PC-3 (cell line): ENCODE results near the gene BCCIP. TPM values are rescaled to one million over a fixed set of nuclear protein-coding genes. Genes with fewer than 3 reads are reported as not detected.

Source experiments
- ATAC-seq: fragments of 200-7000 bp; cut with Tn5 transposase; 2 replicates; pipeline ENCODE4 v1.9.1; 2020; ENCODE audit warnings: mild to moderate bottlenecking, moderate library complexity
- BruUV-seq: library from RNA; stranded (reverse); fragments of 400-500 nt; replicated peaks from 2 replicates; lab custom pipeline; 2021; lab: Mats Ljungman, UMichigan
- CTCF ChIA-PET: fragments of 300-600 bp; sonication (Branson Sonifier 250); formaldehyde crosslinking; loops from one replicate; lab custom pipeline; 2022; ENCODE audit warnings: antibody characterized with exemption; lab: Charles Lee
- POLR2A ChIA-PET: fragments of 300-600 bp; sonication (Branson Sonifier 250); formaldehyde crosslinking; loops from one replicate; lab custom pipeline; 2022; ENCODE audit warnings: antibody characterized with exemption; ENCODE audit not compliant: unreplicated experiment; lab: Charles Lee
- DNase-seq: peaks from one replicate; pipeline ENCODE4 v3.0.0-alpha.2; 2015
- H2AFZ ChIP-seq: fragments of 300-600 bp; sonication (generic); 2 replicates; pipeline ENCODE4 v1.6.0; 2016; ENCODE audit warnings: antibody characterized with exemption, low read length
- H3F3A ChIP-seq: fragments of 300-600 bp; sonication (generic); one replicate; pipeline ENCODE4 v1.6.0; 2017; ENCODE audit warnings: antibody characterized with exemption, low read length, control low read depth, mild to moderate bottlenecking; ENCODE audit not compliant: unreplicated experiment
- H3K27ac ChIP-seq: fragments of 300-600 bp; sonication (generic); 2 replicates; pipeline ENCODE4 v1.5.1; 2016; ENCODE audit warnings: mild to moderate bottlenecking, low read length
- H3K27me3 ChIP-seq: fragments of 300-600 bp; sonication (generic); 2 replicates; pipeline ENCODE4 v1.6.1; 2016; ENCODE audit warnings: low read length, mixed read lengths
- H3K36me3 ChIP-seq: fragments of 300-600 bp; sonication (generic); 2 replicates; pipeline ENCODE4 v1.6.1; 2016; ENCODE audit warnings: low read depth, mixed run types, low read length, mixed read lengths
- H3K4me1 ChIP-seq: fragments of 300-600 bp; sonication (generic); 2 replicates; pipeline ENCODE4 v1.5.1; 2016; ENCODE audit warnings: low read length; ENCODE audit not compliant: insufficient read depth
- H3K4me2 ChIP-seq: fragments of 300-600 bp; sonication (generic); 2 replicates; pipeline ENCODE4 v1.6.0; 2016; ENCODE audit warnings: low read length
- H3K4me3 ChIP-seq: fragments of 300-600 bp; sonication (generic); 2 replicates; pipeline ENCODE4 v1.5.1; 2016; ENCODE audit warnings: mild to moderate bottlenecking, low read length, mixed read lengths
- H3K79me2 ChIP-seq: fragments of 300-600 bp; sonication (generic); 2 replicates; pipeline ENCODE4 v1.6.1; 2017; ENCODE audit warnings: low read length, mixed read lengths
- H3K9ac ChIP-seq: fragments of 300-600 bp; sonication (generic); 2 replicates; pipeline ENCODE4 v1.6.0; 2016; ENCODE audit warnings: mild to moderate bottlenecking, low read length
- H3K9me2 ChIP-seq: fragments of 300-600 bp; sonication (generic); replicated peaks from 2 replicates; pipeline ENCODE4 v1.6.1; 2016; ENCODE audit warnings: mixed run types, low read length, mixed read lengths
- H3K9me3 ChIP-seq: fragments of 300-600 bp; sonication (generic); 2 replicates; pipeline ENCODE4 v1.6.1; 2016; ENCODE audit warnings: low read length, mixed read lengths
- H4K20me1 ChIP-seq: fragments of 300-600 bp; sonication (generic); 2 replicates; pipeline ENCODE4 v1.6.1; 2016; ENCODE audit warnings: low read length, mixed read lengths
- CTCF ChIP-seq: fragments of 300-600 bp; sonication (generic); conservative IDR thresholded peaks from 2 replicates; pipeline ENCODE4 v1.5.1; 2017; ENCODE audit warnings: antibody characterized with exemption, low read depth, mild to moderate bottlenecking, low read length
- EZH2 ChIP-seq: fragments of 300-600 bp; sonication (generic); IDR thresholded peaks from one replicate; pipeline ENCODE4 v1.6.1; 2017; ENCODE audit warnings: antibody characterized with exemption, mild to moderate bottlenecking, low read length; ENCODE audit not compliant: unreplicated experiment
- EZH2phosphoT487 ChIP-seq: fragments of 300-600 bp; sonication (generic); IDR thresholded peaks from 2 replicates; pipeline ENCODE4 v1.6.1; 2018; ENCODE audit warnings: mild to moderate bottlenecking, antibody characterized with exemption, low read length, borderline replicate concordance
- intact Hi-C: fragments of 100-400 bp; cut with micrococcal nuclease; formaldehyde crosslinking; loops from 2 replicates; pipeline ENCODE4 v1.9.0; 2023
- total RNA-seq: library from RNA; depleted of rRNA; stranded (reverse); fragments of >200 nt; gene quantifications from 2 replicates; pipeline ENCODE4 v1.2.3, GENCODE V29; 2014

Gene BCCIP
- total RNA-seq, 1 experiment from 2014 or later: 81.5 TPM

- DNase-seq (no peak), ATAC-seq (no peak)
- ChIA-PET CTCF (no interaction called here), POLR2A (no interaction called here)
- no peaks in the 10 kb centered on the region for H3K79me2 ChIP-seq
- BruUV-seq: no TSS peak
- H3F3A ChIP-seq: no peaks in the 10 kb centered on the region
- no peaks in the 10 kb centered on the region for H3K9me2 ChIP-seq
- H3K4me3 ChIP-seq: no peak overlapping the region
- H3K27me3 ChIP-seq: no peaks in the 10 kb centered on the region
- no peak overlapping the region for H3K4me2 ChIP-seq
- no peak overlapping the region for H2AFZ ChIP-seq
- intact Hi-C loops: no loop called here
- H3K9ac ChIP-seq: no peak overlapping the region
- H3K4me1 ChIP-seq: peaks cover 17% of the 10 kb centered on the region
- no peak overlapping the region for H3K27ac ChIP-seq
- H3K9me3 ChIP-seq: no peaks in the 10 kb centered on the region
- peaks cover 10% of the 10 kb centered on the region for H3K36me3 ChIP-seq
- TF ChIP-seq CTCF: no peak
- TF ChIP-seq EZH2: no peak
- no peak for TF ChIP-seq EZH2phosphoT487
- H4K20me1 ChIP-seq: no peaks in the 10 kb centered on the region
Observed at GRCh38 chr10:125844751-125845221, 21.4 kb downstream of the BCCIP start.

- CTCF ChIA-PET: no interaction called here
- H3K4me1 ChIP-seq: peaks cover 13% of the 10 kb centered on the region
Observed at GRCh38 chr10:125845617-125846016, 22.3 kb downstream of the BCCIP start.

More at GRCh38 chr10:125845617-125846016, 22.3 kb downstream of the BCCIP start:
- Histone ChIP-seq H3K9ac (no peak overlapping the region), H3K79me2 (no peaks in the 10 kb centered on the region), H3K36me3 (peaks cover 4% of the 10 kb centered on the region), H2AFZ (no peak overlapping the region), H3K9me3 (no peaks in the 10 kb centered on the region), H3F3A (no peaks in the 10 kb centered on the region), H3K4me3 (no peak overlapping the region), H3K4me2 (no peak overlapping the region), H3K27ac (no peak overlapping the region), H4K20me1 (no peaks in the 10 kb centered on the region), H3K27me3 (no peaks in the 10 kb centered on the region), H3K9me2 (no peaks in the 10 kb centered on the region)
- POLR2A ChIA-PET: no interaction called here
- intact Hi-C loops: no loop called here
- no TSS peak for BruUV-seq
- no peak for ATAC-seq
- no peak for TF ChIP-seq CTCF
- TF ChIP-seq EZH2: no peak
- TF ChIP-seq EZH2phosphoT487: no peak
- DNase-seq: no peak
